ACC112 (cell line): ENCODE data around the gene SNX9.
A peak's percentile ranks its signal among the peaks of the same experiment; 100 is the strongest.
"Not testable (repeated sequence)": the region's sequence is repeated elsewhere in the genome, so short reads cannot be mapped to it uniquely, and the experiment has no call there.

ENCODE experiments used
- H2AFZ ChIP-seq: fragments of 200-600 bp; sonication (generic); one replicate; pipeline ENCODE4 v1.6.0; 2017; ENCODE audit warnings: antibody characterized with exemption, low read length; ENCODE audit not compliant: unreplicated experiment
- H3K27ac ChIP-seq: fragments of 200-600 bp; sonication (generic); 2 replicates; pipeline ENCODE4 v1.5.1; 2014; ENCODE audit warnings: low read depth, mild to moderate bottlenecking, antibody characterized with exemption, low read length, moderate library complexity
- H3K27me3 ChIP-seq: fragments of 200-600 bp; sonication (generic); 2 replicates; pipeline ENCODE4 v1.6.1; 2014; ENCODE audit warnings: mild to moderate bottlenecking, antibody characterized with exemption, low read length, moderate library complexity, mixed read lengths; ENCODE audit not compliant: insufficient read depth
- H3K36me3 ChIP-seq: fragments of 200-600 bp; sonication (generic); 2 replicates; pipeline ENCODE4 v1.6.1; 2016; ENCODE audit warnings: mild to moderate bottlenecking, antibody characterized with exemption, low read length, moderate library complexity, mixed read lengths; ENCODE audit not compliant: insufficient read depth
- H3K4me1 ChIP-seq: fragments of 200-600 bp; sonication (generic); one replicate; pipeline ENCODE4 v1.6.1; 2016; ENCODE audit warnings: low read length, mixed read lengths; ENCODE audit not compliant: insufficient read depth, unreplicated experiment, control insufficient read depth
- H3K4me3 ChIP-seq: fragments of 200-600 bp; sonication (generic); 2 replicates; pipeline ENCODE4 v1.5.1; 2014; ENCODE audit warnings: mild to moderate bottlenecking, low read depth, low read length
- H3K79me2 ChIP-seq: fragments of 200-600 bp; sonication (generic); one replicate; pipeline ENCODE4 v1.6.0; 2016; ENCODE audit warnings: low read length; ENCODE audit not compliant: control insufficient read depth, unreplicated experiment, insufficient read depth

SNX9 gene

GRCh38 chr6:157832250-157832967, 9.4 kb downstream of the SNX9 start:
- peaks cover 91% of the 10 kb centered on the region for H3K79me2 ChIP-seq
- peaks cover 28% of the 10 kb centered on the region for H3K4me1 ChIP-seq
- no peaks in the 10 kb centered on the region for H3K27me3 ChIP-seq
- H3K4me3 ChIP-seq: no peak overlapping the region
- H2AFZ ChIP-seq: no peak overlapping the region
- H3K27ac ChIP-seq: peak overlapping the region; percentile 84
- peaks cover 22% of the 10 kb centered on the region; the same call in 1 of the 2 replicates for H3K36me3 ChIP-seq

DNA sequence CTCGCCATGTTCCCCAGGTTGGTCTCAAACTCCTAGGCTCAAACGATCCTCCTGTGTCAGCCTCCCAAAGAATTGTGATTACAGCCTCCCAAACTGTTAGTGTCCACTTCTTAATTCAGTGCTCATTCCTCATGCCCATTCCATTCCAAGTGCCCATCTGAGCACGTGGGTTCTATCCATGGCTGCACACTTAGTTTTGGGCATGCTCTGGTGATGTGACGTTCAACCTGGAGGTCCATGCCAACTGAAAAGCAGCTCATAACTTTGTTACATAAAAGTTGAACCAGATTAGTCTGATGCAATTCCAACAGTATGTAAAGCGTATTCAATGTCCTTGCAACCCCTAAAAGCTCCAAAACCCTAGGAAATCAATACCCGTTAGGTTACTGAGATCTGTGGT, 11.5 kb downstream of the SNX9 start:
- Histone ChIP-seq H3K4me3 (no peak overlapping the region), H3K27me3 (no peaks in the 10 kb centered on the region), H2AFZ (no peak overlapping the region), H3K27ac (no peak overlapping the region), H3K79me2 (peaks cover 91% of the 10 kb centered on the region), H3K36me3 (peaks cover 22% of the 10 kb centered on the region; the same call in 1 of the 2 replicates), H3K4me1 (peaks cover 42% of the 10 kb centered on the region)

DNA sequence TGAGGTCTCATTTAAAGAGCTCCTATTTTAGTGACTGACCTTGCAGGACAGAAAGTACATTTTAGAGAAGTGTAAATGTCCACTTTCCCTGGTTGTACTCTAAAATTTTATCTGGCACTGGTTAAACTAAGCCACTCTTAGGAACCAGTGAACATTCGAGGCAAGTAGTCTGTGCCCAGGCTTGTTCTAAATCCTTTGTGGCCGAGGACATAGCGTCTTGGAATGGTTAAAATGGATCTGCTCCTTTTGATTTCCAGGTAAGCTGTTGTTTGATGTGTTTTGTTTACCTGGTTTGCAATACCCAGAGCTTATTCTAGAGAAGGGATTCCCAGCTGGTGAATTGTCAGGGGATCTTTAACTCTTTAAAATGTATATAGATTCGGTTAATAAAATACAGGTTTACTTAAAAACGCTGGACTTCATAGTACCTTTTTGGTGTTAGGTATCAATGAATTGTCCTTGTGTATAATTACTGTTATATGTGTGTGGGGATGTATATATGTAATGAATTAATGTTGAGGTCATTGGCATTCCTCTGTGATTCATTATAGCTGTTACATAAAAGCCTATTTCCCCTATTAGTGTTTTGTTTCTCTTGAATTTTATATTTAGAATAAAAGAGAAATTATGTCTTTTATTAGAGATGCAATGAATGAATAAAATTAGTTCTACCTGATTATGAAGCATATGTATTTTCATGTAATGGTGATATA, 15.8 kb downstream of the SNX9 start:
- no peaks in the 10 kb centered on the region for H3K36me3 ChIP-seq
- H3K4me1 ChIP-seq: peaks cover 37% of the 10 kb centered on the region
- H3K27me3 ChIP-seq: no peaks in the 10 kb centered on the region
- no peak overlapping the region for H2AFZ ChIP-seq
- H3K79me2 ChIP-seq: peaks cover 83% of the 10 kb centered on the region
- no peak overlapping the region for H3K4me3 ChIP-seq
- H3K27ac ChIP-seq: peak overlapping the region; percentile 27; the same call in 1 of the 2 replicates

DNA sequence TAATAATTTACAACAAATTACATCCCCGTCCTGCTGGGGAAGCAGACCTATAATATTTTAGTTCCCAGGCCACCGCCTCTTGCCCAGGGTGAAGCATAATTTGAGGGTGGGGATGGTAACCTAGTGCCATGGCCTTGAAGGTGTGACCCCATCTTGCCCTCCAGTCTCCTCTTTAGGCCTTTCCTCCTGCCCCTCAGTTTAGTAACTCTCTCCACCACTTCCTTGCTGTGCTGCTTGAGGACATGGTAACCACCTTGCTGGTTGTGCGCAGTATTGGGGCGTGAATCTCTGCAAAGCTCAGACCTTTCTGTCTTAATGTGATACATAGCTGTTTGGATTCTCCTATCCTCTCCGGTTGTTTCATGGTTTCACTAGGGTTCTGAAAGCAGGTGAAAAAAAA, 16.6 kb downstream of the SNX9 start:
- no peaks in the 10 kb centered on the region for H3K27me3 ChIP-seq
- H3K27ac ChIP-seq: no peak overlapping the region
- H2AFZ ChIP-seq: no peak overlapping the region
- peaks cover 41% of the 10 kb centered on the region for H3K4me1 ChIP-seq
- peaks cover 83% of the 10 kb centered on the region for H3K79me2 ChIP-seq
- no peaks in the 10 kb centered on the region for H3K36me3 ChIP-seq
- no peak overlapping the region for H3K4me3 ChIP-seq

GRCh38 chr6:157840261-157840660, 17.2 kb downstream of the SNX9 start:
- Histone ChIP-seq H3K4me3 (peak overlapping the region; percentile 47), H3K27ac (peak overlapping the region; percentile 58), H2AFZ (no peak overlapping the region), H3K4me1 (peaks cover 43% of the 10 kb centered on the region), H3K79me2 (peaks cover 86% of the 10 kb centered on the region), H3K27me3 (no peaks in the 10 kb centered on the region), H3K36me3 (no peaks in the 10 kb centered on the region)

DNA sequence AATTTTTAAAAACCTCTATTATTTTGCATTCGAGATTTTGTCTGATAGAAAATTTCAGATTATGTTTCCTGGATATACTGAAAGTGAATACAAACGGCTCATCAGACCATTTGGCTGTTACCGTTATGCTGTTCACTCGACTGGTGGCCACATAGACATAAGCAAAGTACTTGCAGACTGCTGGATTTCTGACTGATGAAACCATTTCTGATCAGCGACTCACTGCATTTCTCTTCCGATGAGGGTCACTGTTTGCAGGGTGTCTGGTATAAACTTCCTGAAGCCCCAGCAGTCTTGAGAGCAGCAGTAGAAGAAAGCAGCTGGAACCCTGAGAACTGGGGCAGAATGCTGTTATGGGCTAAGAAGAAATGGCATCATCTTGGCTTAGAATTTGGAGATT, 17.7 kb downstream of the SNX9 start:
- Histone ChIP-seq H3K4me3 (peak overlapping the region; percentile 47), H3K79me2 (peaks cover 84% of the 10 kb centered on the region), H3K4me1 (peaks cover 48% of the 10 kb centered on the region), H3K27ac (peak overlapping the region; percentile 58), H3K27me3 (no peaks in the 10 kb centered on the region), H2AFZ (no peak overlapping the region), H3K36me3 (no peaks in the 10 kb centered on the region)

DNA sequence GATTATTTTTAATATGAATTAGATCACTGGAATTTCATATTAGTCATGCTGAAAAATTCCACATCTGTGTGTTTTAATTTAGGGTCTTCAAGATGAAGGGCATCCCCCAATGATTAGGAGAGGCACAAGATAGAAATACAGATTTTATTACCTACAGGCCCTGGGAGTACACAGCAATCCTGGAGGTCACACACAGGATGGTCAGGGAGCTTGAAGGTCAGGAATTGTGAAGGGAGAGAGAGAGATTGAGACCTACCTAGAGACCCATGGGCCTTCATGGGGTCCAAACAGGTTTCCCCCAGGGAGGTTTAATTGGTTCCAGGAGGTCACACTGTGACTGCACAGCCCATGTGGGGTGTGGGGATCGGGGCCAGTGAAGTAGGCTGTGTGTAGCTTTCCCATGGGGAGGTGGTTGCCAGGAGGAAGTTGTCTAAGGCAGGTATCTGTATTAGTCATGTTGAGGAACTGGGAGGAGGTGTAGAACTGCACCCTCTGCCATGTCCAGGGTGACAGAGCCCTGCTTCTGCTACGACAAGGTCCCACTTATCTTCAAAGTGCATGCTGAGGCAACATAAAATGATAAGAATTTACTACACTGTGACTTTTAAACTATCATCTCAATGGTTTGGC, 18.3 kb downstream of the SNX9 start:
- Histone ChIP-seq H3K4me1 (peaks cover 53% of the 10 kb centered on the region), H3K79me2 (peaks cover 84% of the 10 kb centered on the region)

GRCh38 chr6:157842212-157842611, 19.2 kb downstream of the SNX9 start:
- H3K4me3 ChIP-seq: no peak overlapping the region
- no peak overlapping the region for H3K27ac ChIP-seq
- H3K27me3 ChIP-seq: no peaks in the 10 kb centered on the region
- no peaks in the 10 kb centered on the region for H3K36me3 ChIP-seq
- no peak overlapping the region for H2AFZ ChIP-seq
- peaks cover 85% of the 10 kb centered on the region for H3K79me2 ChIP-seq
- H3K4me1 ChIP-seq: peaks cover 57% of the 10 kb centered on the region

More for the DNA sequence above, 18.3 kb downstream of the SNX9 start:
- Histone ChIP-seq H3K27me3 (no peaks in the 10 kb centered on the region), H3K4me3 (peak overlapping the region; percentile 47; the same call in 1 of the 2 replicates), H3K36me3 (no peaks in the 10 kb centered on the region), H2AFZ (no peak overlapping the region), H3K27ac (peak overlapping the region; percentile 58)

- not testable (repeated sequence) for H3K36me3 ChIP-seq, H3K4me3 ChIP-seq, H2AFZ ChIP-seq, H3K27ac ChIP-seq, H3K27me3 ChIP-seq
- Histone ChIP-seq H3K4me1 (peaks cover 47% of the 10 kb centered on the region), H3K79me2 (peaks cover 85% of the 10 kb centered on the region)
These were observed 21.1 kb downstream of the SNX9 start for GRCh38 chr6:157844196-157844595.

- no peak overlapping the region for H2AFZ ChIP-seq
- H3K4me3 ChIP-seq: peak overlapping the region; percentile 4; the same call in 1 of the 2 replicates
- H3K79me2 ChIP-seq: peaks cover 88% of the 10 kb centered on the region
- peak overlapping the region; percentile 12; the same call in 1 of the 2 replicates for H3K27ac ChIP-seq
- H3K27me3 ChIP-seq: no peaks in the 10 kb centered on the region
- H3K36me3 ChIP-seq: no peaks in the 10 kb centered on the region
- peaks cover 32% of the 10 kb centered on the region for H3K4me1 ChIP-seq
These were observed 22.6 kb downstream of the SNX9 start for GRCh38 chr6:157845493-157846259.
